Measurements from ENCODE around the gene ST7.

Gene ST7

DNA sequence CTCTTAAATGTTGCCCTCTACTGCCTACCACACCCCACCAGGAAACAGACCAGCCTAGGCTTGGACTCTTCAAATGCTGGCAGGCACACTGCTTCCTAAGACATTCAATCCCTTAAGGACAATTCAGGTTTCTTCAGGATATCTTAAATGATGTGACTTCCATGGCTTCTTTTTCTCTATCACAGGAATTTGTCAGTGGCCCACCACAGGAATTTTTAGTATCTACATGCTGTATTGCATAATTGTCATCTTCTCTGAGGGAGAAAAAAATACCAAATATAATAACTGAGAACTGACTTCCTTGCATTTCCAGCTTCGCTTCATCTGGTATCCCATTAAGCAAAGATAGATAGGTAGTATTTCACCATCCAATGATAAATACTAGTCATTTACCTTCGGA is 240.3 kb downstream of the ST7 start:
- DNase-seq = peak; percentile 73

DNA sequence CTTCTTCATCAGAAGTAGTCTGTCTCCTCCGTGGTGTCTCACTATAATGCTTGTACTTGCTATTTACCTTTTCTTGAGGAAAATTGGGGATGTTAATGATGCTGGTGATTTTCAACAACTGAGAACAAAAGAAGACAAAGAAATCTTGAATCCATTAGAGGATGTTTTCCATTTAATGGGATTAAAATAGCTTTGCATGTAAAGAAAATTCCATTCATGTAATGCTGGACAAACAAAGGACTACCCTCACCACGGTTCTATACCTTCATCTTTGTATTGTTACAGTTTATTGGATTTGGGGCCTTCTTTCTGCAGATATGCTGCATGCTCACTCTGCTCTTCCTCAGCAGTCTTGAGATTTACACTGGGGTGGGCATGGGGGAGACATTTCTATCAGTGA is 241.1 kb downstream of the ST7 start:
- DNase-seq = no peak

DNA sequence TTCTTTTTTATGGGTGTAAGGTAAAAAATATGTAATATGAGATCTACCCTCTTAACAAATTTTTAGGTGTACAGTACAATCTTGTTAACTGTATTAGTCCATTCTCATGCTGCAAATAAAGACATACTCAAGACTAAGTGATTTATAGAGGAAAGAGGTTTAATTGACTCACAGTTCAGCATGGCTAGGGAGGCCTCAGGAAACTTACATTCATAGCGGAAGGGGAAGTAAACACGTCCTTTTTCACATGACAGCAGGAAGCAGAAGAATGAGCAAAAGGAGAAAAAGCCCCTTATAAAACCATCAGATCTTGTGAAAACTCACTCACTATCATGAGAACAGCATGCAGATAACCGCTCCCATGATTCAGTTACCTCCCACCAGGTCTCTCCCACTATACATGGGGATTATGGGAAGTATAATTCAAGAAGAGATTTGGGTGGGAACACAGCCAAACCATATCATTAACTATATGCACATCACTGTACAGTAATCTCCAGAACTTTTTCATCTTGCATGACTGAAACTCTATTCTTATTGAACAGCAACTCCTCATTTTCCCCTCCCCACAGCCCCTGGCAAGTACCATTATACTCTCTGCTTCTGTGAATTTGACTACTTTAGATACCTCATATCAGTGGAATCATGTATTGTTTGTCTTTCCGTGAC is 242.2 kb downstream of the ST7 start:
- DNase-seq = no peak

DNA sequence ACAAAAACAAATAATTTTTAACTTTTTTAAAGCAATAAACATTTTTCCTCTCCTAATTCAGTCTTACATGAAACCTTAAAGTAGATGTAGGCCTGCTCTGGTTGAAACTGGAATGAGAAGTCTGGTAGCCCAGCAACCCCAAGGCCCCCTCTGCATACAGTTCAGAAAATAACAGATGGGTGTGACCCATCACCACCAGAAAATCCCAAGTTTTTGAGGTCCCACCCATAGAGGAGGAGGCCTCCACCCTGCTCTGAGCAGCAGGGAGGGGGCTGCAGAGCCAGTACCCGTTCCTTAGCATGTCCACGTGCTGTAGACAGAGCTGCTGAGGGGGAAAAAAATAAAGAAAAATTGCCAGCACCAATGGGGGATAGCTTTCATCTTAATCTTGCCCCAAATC is 246.8 kb downstream of the ST7 start:
- no peak for DNase-seq

DNA sequence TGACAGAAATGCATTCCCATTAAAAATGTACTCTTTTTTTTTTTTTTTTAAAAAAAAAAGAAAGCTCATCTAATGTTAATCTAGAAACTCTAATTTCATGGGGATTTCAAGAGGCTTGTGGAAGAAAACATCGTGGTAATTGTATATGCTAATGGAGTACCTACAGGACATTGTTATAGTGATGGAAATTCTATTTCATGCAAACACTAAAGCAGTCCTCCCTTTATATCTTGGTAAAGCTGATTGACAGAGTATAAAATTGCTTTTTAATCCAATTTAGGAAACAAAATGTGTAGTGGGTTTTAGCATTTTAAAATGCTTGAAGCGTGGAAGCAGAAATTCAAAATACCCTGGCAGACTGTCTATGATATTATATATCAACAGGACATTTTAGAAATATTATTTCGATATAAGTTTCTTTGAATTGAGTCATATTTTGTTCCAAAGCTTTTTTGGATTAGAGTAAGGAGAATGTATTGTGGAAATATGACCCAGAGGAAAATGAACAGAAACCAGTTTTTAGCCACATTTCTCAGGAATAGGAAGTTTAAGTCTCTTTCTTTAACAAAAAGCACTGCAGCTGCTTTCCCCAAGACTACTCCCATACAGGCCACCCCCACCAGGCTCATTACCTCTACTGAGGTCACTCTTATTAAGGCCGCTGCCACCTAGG is 247.6 kb downstream of the ST7 start:
- no peak for DNase-seq

DNA sequence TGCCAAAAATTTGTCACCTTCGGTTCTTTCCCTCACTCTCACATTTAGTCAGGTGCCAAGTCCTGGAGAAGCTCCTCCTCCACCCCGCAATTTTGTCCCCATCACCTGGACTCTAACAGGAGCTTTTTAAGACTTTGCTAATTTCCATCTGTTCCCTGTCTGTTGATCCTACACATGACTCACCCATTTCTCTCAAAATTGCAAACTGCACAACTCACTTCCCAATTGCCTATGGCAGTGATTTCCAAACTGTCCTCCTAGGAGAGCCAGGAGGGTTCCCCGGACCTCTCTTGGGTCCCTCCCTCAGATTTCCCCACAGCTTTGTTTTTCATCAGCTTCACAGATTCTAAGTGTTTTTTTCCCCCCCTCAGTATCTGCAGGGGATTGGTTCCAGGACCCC is 249.2 kb downstream of the ST7 start:
- DNase-seq = no peak

DNA sequence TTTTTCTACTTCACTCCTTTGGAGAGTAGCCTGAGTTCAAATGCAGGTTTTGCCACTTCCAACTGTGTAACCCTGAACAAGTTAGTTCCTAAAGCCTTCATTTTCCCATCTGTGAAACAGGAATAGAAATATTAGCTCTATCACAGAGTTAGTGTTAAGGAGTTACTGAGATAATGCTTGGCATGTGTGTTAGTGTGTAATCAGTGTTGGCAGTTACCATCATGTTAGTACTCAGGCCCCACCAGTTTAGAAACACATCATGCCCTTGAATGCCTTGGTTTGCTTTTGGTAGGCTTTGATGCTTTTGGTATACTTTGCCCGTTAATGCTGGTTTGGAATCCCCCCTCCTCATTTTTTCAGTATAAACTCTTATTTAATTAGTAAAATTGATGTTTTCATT is 249.9 kb downstream of the ST7 start:
- DNase-seq = no peak

DNA sequence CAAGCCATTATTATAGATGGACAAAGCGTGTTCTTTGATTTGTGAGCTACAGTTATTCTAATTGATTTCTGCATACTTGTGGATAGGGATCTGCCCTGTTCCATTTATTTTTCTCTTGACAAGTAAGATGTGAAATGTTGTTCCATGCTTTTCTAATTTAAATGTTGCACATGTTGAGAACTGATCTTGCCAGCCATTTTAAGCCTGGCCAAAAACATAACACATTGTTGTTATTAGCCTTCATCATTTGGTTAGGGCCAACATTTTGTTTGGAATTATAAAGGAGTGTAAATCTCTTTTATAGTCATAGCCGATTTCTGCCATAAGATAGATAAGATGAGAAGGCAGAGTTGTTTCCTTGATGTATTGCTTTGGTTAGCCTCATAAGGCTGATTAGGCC is 252.6 kb downstream of the ST7 start:
- DNase-seq = no peak

DNA sequence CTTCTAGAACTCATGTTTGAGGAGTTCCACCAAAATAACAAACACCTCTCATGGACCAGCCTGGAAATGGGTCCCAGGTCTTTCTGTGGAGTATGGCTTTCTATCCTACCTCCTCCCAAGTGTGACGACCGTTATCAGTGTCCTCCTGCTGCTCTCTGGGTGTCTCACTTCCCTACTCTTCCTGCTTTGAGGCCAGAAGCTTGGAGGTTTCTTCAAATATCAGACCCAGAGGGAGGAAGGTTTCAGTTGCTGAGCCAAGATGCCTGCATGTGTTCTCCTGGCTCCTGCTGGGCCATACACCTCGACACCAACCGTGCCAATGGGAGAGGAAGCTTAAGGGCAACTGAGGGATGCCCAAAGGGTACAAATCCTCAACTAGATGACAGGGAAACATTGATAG is 255.0 kb downstream of the ST7 start:
- DNase-seq = no peak

DNA sequence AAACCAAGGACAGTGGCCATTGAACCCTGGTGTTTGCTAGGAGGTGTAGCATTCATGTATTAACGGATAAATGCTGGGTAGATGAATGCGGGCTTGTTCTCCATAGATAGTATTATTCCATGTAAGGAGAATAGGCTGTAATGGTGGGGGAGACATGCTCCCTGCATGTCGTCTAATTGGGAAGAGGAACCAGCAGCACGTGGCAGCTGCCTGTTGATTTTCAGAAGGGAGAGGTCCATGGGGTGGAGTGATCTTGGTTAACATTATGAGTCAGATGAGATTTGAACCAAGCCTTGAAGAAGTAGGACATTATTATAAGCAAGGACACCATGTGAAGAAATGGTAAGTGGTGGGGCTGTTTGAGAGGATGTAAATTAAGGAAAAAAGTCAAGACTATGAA is 257.1 kb downstream of the ST7 start:
- no peak for DNase-seq

DNA sequence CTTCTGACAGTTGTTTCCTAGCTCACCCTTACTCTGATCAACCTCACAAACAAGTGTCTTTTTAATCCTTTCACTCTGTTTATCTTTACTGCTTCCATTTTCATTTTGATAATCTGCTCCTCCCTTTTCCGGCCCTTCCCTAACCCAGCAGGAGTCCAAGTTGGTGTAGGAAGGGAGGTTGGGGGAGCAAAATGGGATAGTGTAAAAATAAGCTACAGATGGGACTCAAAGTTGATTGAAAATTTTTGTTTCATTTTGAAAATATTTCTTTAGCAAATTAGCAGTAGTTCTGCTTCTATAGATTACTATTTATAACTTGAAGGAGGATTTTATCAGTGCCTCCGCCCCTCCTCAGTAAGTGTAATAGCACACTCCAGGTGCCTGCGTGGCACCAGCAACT is 257.6 kb downstream of the ST7 start:
- DNase-seq = no peak

DNA sequence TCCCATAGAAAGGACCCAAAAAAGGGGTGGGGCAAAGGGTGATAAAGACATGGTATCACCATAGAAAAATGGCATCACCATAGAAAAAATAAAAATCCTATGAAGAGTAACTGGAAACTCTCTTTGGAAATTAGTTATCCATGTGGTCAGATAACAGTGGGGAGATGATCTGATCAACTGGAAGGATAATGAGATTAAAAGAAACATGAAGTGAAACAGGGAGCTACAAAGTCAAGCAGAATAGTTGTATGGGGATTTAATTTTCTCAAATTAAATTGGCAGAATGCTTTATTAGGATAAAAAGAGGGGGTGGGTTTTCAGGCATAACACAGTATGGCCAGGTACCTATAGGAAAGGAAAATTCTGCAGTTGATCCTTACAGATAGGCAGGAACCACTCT is 258.3 kb downstream of the ST7 start:
- DNase-seq = no peak

DNA sequence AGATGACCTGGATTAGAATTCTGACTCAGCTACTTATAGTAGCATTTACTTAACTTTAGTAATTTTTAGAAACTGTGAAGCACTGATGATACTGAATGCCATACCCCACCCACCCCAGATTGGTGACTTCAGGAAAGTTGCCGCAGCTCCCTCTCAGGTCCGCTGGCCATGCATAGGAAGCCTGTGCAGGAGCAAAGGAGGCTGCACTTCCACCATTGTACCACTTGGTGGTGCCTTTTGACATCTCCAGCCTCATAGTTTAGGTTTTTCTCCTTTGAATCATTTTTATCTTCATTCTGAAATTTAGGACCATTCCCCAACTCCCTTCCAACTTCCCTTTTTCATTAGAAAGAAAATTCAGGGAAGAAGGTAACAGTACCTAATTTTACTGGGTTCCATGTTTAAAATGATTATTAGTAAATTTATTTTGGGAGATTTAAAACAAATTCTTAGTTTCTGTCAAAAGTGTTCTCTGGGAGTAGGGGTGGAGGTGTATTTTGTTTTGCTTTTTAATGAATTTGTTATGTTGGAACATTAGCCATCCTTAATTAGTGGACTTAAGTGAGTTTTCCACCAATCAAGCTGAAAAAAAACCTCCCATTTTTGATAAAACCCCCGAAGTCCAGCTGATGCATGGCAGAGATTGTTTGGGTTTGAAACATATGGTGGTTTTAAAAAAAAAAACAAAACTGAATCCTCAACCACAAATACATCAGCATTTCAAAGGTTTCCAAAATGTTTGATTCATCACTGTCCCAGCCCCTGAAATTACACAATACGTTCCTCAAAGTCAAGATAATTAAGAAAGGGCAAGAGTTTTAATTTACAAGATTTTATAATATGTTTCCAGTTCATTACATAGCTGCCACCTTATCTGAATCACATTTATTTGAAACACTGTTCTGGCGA is 259.9 kb downstream of the ST7 start:
- peak; percentile 75 for DNase-seq

DNA sequence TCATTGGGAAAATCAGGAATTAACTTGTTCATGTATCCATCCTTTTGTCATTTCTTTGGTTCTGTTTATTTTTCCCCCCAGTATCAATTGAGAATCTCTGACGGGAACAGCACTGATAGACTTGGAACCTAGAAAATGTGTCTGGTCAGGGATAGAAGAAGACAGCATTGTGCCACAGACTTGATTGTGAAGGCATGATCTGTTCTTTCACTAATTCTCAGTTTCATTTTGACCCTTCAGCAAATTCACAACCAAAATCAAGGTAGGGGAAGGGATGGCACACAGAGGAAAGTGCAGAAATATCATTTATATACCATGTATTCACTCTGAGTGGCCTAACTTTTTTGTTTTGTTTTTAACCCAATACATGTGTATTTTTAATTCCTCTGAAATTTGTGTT is 262.7 kb downstream of the ST7 start:
- no peak for DNase-seq

DNA sequence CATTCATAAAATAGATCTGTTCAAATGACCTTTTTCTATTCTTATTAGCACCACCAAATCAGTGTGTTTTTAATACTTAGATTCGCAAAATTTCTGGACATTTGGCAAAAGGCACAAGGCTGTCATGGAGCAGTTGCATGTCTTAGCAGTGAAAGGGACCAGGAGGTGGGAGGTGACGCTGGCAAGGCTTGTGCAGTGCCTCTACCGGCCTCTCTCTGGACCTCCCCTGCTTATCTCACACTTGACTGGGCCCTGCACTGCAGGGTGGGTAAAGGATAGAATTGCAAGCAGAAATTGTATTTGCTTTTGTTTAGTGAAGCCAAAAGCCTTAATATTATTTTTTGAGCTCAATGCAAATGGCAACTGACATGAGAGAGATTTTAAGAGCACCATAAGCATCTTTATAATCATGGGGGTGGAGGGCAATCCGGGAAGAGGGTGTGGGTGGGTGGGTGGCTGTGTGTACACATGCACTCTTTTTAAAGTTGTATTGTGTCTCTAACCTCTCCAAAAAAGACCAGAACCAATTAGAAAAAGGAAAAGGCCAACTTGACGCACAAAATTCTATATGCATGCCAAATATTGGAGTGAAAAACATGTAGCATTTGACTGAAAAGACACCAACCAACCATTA is 263.3 kb downstream of the ST7 start:
- no peak for DNase-seq

DNA sequence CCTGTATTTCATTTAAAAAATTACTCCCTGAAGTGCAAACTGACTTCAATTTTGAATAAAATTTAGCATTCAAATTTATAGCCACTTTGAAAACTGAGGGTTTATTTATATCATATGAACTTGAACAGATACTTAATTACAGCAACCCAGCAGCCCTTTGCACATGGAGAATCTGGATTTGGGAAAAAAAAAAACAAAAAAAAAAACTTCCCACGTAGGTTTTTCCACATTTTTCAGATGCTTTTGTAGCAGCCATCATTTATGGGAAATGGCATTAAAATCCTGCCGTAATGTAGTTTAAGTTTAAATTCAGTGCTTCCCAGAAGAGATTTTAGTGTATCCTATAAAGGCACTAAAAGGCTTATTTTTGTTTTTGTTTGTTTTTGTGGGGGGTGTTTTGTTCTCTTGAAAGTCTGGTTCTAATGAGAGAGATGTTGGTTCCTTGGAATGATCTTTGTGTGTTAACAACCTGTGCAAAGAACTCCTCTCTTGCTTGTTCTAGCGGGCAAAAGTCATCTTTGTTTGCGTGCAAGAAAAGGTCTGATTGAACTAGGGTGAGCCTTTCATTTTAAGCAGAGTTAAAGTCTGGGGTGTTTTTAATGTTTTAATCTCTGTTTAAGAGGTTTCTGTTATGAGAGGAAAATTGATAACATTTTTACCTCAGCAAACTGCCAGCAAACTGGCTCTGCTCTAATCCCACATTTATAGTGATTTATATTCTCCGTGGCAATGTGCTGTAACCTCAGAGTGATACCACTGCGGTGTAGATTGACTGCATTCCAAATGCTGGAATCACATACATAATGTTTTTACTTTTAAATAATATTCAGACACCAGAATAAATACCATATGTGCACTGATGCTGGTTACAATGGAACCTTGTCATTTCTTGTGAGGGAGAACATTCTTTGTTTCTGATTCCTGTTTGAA is 264.1 kb downstream of the ST7 start:
- peak; percentile 95 for DNase-seq

DNA sequence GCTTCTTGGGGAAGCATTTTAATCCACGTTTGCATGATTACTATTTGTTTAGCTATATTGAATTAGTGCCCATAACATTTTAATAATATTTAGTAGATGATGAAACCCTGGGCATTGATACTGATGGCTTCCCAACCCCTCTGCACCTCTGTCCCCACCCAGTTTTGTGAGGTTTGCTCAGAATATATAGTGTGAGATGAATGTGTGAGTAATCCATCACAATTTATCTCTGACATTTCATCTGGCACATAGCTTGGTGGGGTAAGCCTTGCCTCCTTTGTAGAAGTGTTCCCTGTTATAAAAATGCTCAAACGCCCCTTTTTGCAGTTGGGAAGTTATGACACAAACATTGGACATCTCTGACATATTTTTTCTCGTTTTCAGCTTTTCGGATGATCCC is 265.4 kb downstream of the ST7 start:
- DNase-seq = peak; percentile 84

DNA sequence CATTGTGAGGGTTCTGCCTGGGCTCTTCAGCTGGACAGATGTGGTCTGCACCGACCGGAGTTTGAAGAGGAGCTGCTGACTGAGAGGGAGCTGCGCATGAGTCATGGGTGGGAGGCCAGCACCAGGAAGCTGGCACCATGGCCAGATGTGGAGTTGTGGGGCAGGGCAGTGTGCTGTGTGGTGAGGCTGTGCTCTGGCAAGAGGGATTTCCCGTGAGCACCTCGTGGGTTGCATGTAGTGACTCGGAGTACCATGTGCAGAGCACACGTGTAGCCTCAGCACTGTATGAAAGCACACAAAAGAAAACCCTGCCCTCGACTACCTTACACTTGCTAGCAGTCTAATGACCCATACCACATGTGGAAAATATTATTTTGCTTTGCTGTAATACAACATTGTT is 266.2 kb downstream of the ST7 start:
- DNase-seq = peak; percentile 51

DNA sequence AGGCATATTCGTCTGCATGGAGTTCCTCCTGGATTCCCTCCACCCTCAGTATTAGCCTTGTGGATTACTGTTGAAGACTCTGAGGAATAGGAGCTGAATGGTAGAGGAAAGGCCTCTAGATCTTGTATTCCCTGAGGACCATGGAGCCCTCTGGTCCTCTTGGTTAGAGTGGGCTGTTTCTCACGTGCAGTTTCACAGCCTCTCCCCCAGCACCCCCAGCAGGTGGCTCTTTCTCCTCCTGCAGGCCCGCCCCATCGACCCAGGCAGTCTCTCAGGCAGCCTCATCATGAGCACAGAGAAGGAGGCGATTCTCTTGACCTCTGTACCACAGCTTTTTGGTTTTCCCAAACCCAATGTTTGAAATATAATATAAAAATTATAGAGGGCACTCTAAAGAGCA is 267.5 kb downstream of the ST7 start:
- DNase-seq = no peak

DNA sequence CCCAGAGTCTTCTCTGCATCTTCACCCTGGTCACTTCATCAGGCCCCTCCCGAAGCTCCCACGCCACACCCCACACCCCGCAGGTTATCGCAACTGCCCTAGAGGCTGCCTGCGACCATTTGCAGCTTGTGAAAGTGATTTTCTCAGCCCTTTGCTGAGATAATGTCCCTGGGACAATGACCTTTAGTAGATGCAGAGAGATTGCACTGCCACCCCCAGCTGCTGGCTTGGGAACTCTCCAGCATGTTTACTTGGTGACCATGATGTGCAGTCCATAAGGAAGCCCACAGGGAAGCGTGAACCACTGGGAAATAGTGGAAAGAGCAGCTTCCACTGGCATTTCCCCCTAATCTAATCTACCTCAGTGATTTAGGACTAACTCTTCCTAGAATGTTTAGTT is 272.2 kb downstream of the ST7 start:
- DNase-seq = no peak

DNA sequence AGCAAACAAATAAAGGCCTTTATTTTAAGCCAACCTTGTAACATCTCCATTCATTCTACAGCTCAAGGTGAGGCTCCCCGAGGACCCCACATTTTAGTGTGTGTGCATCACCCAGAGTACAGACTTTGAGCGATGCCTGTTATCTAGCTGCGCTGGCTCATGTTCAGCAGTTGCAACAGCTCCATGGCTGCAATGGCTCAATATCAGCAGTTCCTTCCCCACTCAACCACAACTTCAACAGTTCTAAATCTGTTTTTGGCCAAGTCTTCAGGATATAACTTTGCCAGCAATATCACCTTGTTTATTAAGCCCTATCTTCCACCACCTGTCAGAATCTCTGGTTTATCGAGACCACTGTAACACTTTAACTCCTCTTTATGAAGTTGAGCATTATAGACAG is 273.8 kb downstream of the ST7 start:
- no peak for DNase-seq

DNA sequence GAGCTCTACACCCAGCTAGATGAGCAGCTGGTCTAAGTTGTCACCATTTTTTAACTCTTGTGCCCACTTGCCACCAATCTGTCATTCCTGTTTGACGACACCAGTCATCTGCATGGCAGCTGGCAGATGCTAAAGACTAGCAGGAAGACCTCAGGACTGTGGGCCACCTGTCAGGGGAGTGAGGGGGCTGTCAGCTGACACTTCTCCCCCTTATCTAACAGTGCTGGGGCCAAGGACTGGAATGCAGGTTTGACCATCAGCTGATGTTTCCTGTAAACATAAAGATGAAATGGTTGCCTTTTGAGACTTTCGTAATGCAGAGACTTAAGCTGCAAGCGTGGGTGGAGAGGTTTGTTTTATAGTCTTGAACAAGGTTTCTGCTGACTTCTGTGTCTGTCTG is 276.0 kb downstream of the ST7 start:
- no peak for DNase-seq
